H9 (cell line): ENCODE results near the gene NKX1-2. TPM values are rescaled to one million over a fixed set of nuclear protein-coding genes. Genes with fewer than 3 reads are reported as not detected.

ENCODE experiments used
- DNase-seq: peaks from one replicate; pipeline ENCODE4 v3.0.0-alpha.2; 2017
- H2AFZ ChIP-seq: one replicate; pipeline ENCODE4 v1.6.1; 2013; ENCODE audit warnings: mild to moderate bottlenecking, low read length, control low read depth, moderate library complexity
- H2AK5ac ChIP-seq: 2 replicates; pipeline ENCODE4 v1.6.1; 2013; ENCODE audit warnings: low read length, control low read depth, mixed read lengths; ENCODE audit not compliant: insufficient read length
- H2BK120ac ChIP-seq: one replicate; pipeline ENCODE4 v1.6.1; 2013; ENCODE audit warnings: low read depth, mild to moderate bottlenecking, low read length, control low read depth, inconsistent platforms; ENCODE audit not compliant: poor library complexity, severe bottlenecking
- H2BK12ac ChIP-seq: 2 replicates; pipeline ENCODE4 v1.6.1; 2013; ENCODE audit warnings: low read length, control low read depth, mixed read lengths, low read depth; ENCODE audit not compliant: insufficient read length
- H2BK15ac ChIP-seq: 2 replicates; pipeline ENCODE4 v1.6.1; 2013; ENCODE audit warnings: low read depth, low read length, control low read depth
- H2BK20ac ChIP-seq: one replicate; pipeline ENCODE4 v1.6.1; 2013; ENCODE audit warnings: low read depth, mild to moderate bottlenecking, low read length, control low read depth, inconsistent platforms; ENCODE audit not compliant: poor library complexity, severe bottlenecking
- H2BK5ac ChIP-seq: 2 replicates; pipeline ENCODE4 v1.6.1; 2013; ENCODE audit warnings: low read length, control low read depth, mixed read lengths; ENCODE audit not compliant: insufficient read length
- H3K14ac ChIP-seq: 2 replicates; pipeline ENCODE4 v1.6.1; 2013; ENCODE audit warnings: low read length, control low read depth; ENCODE audit not compliant: insufficient read depth
- H3K18ac ChIP-seq: 2 replicates; pipeline ENCODE4 v1.6.1; 2013; ENCODE audit warnings: low read depth, mild to moderate bottlenecking, mixed read lengths, low read length, control low read depth; ENCODE audit not compliant: insufficient read length
- H3K23ac ChIP-seq: 2 replicates; pipeline ENCODE4 v1.6.1; 2013; ENCODE audit warnings: low read length, control low read depth, mixed read lengths, low read depth; ENCODE audit not compliant: insufficient read length
- H3K23me2 ChIP-seq: 2 replicates; pipeline ENCODE4 v1.6.1; 2013; ENCODE audit warnings: low read depth, mild to moderate bottlenecking, mixed read lengths, low read length, control low read depth; ENCODE audit not compliant: insufficient read length, poor library complexity, severe bottlenecking
- H3K27ac ChIP-seq: 2 replicates; pipeline ENCODE4 v1.5.1; 2013; ENCODE audit warnings: low read length, control low read depth, mixed read lengths, low read depth; ENCODE audit not compliant: insufficient read length
- H3K27me3 ChIP-seq: 2 replicates; pipeline ENCODE4 v1.6.1; 2013; ENCODE audit warnings: low read length, control low read depth, inconsistent platforms; ENCODE audit not compliant: insufficient read depth
- H3K4ac ChIP-seq: 2 replicates; pipeline ENCODE4 v1.6.1; 2013; ENCODE audit warnings: low read depth, mild to moderate bottlenecking, control low read depth, inconsistent platforms, low read length, moderate library complexity
- H3K4me1 ChIP-seq: 2 replicates; pipeline ENCODE4 v1.6.1; 2013; ENCODE audit warnings: low read length, control low read depth, inconsistent platforms; ENCODE audit not compliant: insufficient read depth
- H3K4me2 ChIP-seq: 2 replicates; pipeline ENCODE4 v1.6.1; 2013; ENCODE audit warnings: low read length, control low read depth, mixed read lengths; ENCODE audit not compliant: insufficient read length, insufficient read depth
- H3K56ac ChIP-seq: 2 replicates; pipeline ENCODE4 v1.6.1; 2013; ENCODE audit warnings: low read depth, mild to moderate bottlenecking, mixed read lengths, low read length, control low read depth; ENCODE audit not compliant: insufficient read length
- H3K79me1 ChIP-seq: 2 replicates; pipeline ENCODE4 v1.6.1; 2013; ENCODE audit warnings: low read depth, mild to moderate bottlenecking, moderate library complexity, low read length, control low read depth, inconsistent platforms; ENCODE audit not compliant: insufficient read depth, poor library complexity, severe bottlenecking
- H3K79me2 ChIP-seq: 2 replicates; pipeline ENCODE4 v1.6.1; 2013; ENCODE audit warnings: low read length, control low read depth, inconsistent platforms; ENCODE audit not compliant: insufficient read depth
- H3K9ac ChIP-seq: 2 replicates; pipeline ENCODE4 v1.6.1; 2013; ENCODE audit warnings: low read length, control low read depth, mixed read lengths; ENCODE audit not compliant: insufficient read length; ENCODE audit errors: extremely low read depth
- H3K9me3 ChIP-seq: one replicate; pipeline ENCODE4 v1.6.1; 2013; ENCODE audit warnings: low read depth, low read length, inconsistent platforms; ENCODE audit not compliant: control insufficient read depth
- H3T11ph ChIP-seq: one replicate; pipeline ENCODE4 v1.6.1; 2013; ENCODE audit warnings: mild to moderate bottlenecking, low read length, control low read depth, inconsistent platforms
- H4K20me1 ChIP-seq: one replicate; pipeline ENCODE4 v1.6.1; 2013; ENCODE audit not compliant: control insufficient read depth, insufficient read length, insufficient read depth
- H4K5ac ChIP-seq: 2 replicates; pipeline ENCODE4 v1.6.1; 2013; ENCODE audit warnings: low read depth, mild to moderate bottlenecking, mixed read lengths, low read length, control low read depth; ENCODE audit not compliant: insufficient read length
- H4K8ac ChIP-seq: replicated peaks from 2 replicates; pipeline ENCODE4 v1.6.1; 2013; ENCODE audit warnings: low read length, control low read depth, mixed read lengths, low read depth; ENCODE audit not compliant: insufficient read length
- H4K91ac ChIP-seq: 2 replicates; pipeline ENCODE4 v1.6.1; 2013; ENCODE audit warnings: low read depth, mild to moderate bottlenecking, moderate library complexity, mixed read lengths, low read length, control low read depth; ENCODE audit not compliant: insufficient read length
- H3K27ac Mint-ChIP-seq, 3 experiments: 2 replicates in 2 of 3; 3 replicates in 1 of 3; pipeline ENCODE4 v1.8.0; 2020 to 2021; ENCODE audit warnings: mixed read lengths in 3 of 3, mild to moderate bottlenecking in 1 of 3, moderate library complexity in 1 of 3
- H3K27me3 Mint-ChIP-seq: 2 replicates; pipeline ENCODE4 v1.8.0; 2021; ENCODE audit warnings: low read depth, mild to moderate bottlenecking, moderate library complexity, mixed read lengths
- H3K36me3 Mint-ChIP-seq, 3 experiments: 2 replicates in 2 of 3; 3 replicates in 1 of 3; pipeline ENCODE4 v1.8.0; 2020 to 2021; ENCODE audit warnings: low read depth in 3 of 3, mixed read lengths in 3 of 3; ENCODE audit not compliant: insufficient read depth in 1 of 3
- H3K4me1 Mint-ChIP-seq, 2 experiments: 2 replicates each; pipeline ENCODE4 v1.8.0; 2020; ENCODE audit warnings: mixed read lengths in 2 of 2
- H3K4me3 Mint-ChIP-seq, 2 experiments: 2 replicates in 1 of 2; 3 replicates in 1 of 2; pipeline ENCODE4 v1.8.0; 2020 to 2021; ENCODE audit warnings: mild to moderate bottlenecking in 2 of 2, mixed read lengths in 2 of 2, moderate library complexity in 1 of 2
- H3K9me3 Mint-ChIP-seq, 2 experiments: 2 replicates in 1 of 2; 3 replicates in 1 of 2; pipeline ENCODE4 v1.8.0; 2020; ENCODE audit warnings: mild to moderate bottlenecking in 2 of 2, mixed read lengths in 2 of 2, moderate library complexity in 1 of 2
- CTCF ChIP-seq: fragments of 200-600 bp; sonication (generic); conservative IDR thresholded peaks from 3 replicates; pipeline ENCODE4 v1.8.0; 2021; ENCODE audit warnings: antibody characterized with exemption, mild to moderate bottlenecking
- WGBS: extraction: QIAGEN DNeasy Blood & Tissue Kit; methylation state at CpG from one replicate; pipeline ENCODE4 v1.1.7; 2013; ENCODE audit warnings: missing lambda C conversion rate, low lambda C conversion rate, mixed read lengths; ENCODE audit not compliant: insufficient read length; ENCODE audit errors: extremely low coverage; 5-methylcytosine and 5-hydroxymethylcytosine counted together
- total RNA-seq: library from RNA; stranded (reverse); gene quantifications from 2 replicates; pipeline ENCODE4 v1.2.1, GENCODE V29; 2021

Gene NKX1-2
- total RNA-seq, 1 experiment from 2014 or later: 15.3 TPM

- H4K5ac ChIP-seq: no peak overlapping the region
- no peak overlapping the region for H2BK15ac ChIP-seq
- no peaks in the 10 kb centered on the region for H3K4me1 ChIP-seq
- Mint-ChIP-seq H3K27me3 (peaks cover 37% of the 10 kb centered on the region), H3K4me1 (peaks cover 19 to 26% of the 10 kb centered on the region in 2 experiments), H3K4me3 (no peak overlapping the region), H3K36me3 (no peaks in the 10 kb centered on the region), H3K9me3 (no peaks in the 10 kb centered on the region), H3K27ac (no peak overlapping the region)
- no peak overlapping the region for H2BK12ac ChIP-seq
- H3K9ac ChIP-seq: no peak overlapping the region
- H2BK20ac ChIP-seq: no peak overlapping the region
- H3K4me2 ChIP-seq: no peak overlapping the region
- no peaks in the 10 kb centered on the region for H3K79me2 ChIP-seq
- no peak overlapping the region for H2AK5ac ChIP-seq
- no peaks in the 10 kb centered on the region for H4K20me1 ChIP-seq
- no peak overlapping the region for H2BK120ac ChIP-seq
- no peaks in the 10 kb centered on the region; the same call in 1 of the 2 replicates for H3K27me3 ChIP-seq
- peaks cover 5% of the 10 kb centered on the region for H3K23me2 ChIP-seq
- no peak overlapping the region for H2AFZ ChIP-seq
- H3T11ph ChIP-seq: no peak overlapping the region
- no peaks in the 10 kb centered on the region for H3K79me1 ChIP-seq
- no peak overlapping the region for H3K4ac ChIP-seq
- no peak overlapping the region for H3K27ac ChIP-seq
- TF ChIP-seq CTCF: no peak
- WGBS: no CpG with 5 or more reads among the region's 5 CpGs
- no peak for DNase-seq
- no peak overlapping the region for H4K8ac ChIP-seq
- no peak overlapping the region for H2BK5ac ChIP-seq
- no peak overlapping the region for H3K56ac ChIP-seq
- H3K23ac ChIP-seq: no peak overlapping the region
- H3K18ac ChIP-seq: no peak overlapping the region
- H3K9me3 ChIP-seq: no peaks in the 10 kb centered on the region
- H4K91ac ChIP-seq: no peak overlapping the region
- no peak overlapping the region for H3K14ac ChIP-seq
Measured at GRCh38 chr10:124423813-124424212, 26.0 kb downstream of the NKX1-2 start.
